ENCODE results near the gene OSR1.

The OSR1 gene

Small RNA genes lying within 50 kb of the gene (small RNA-seq; reads per million reads assigned to genes)
- gene MIR4757, result 1.0 reads per million, percentile 34 among the genes with 10 or more reads in this experiment

Measured in skeletal muscle satellite cell (primary cell).